Stomach smooth muscle (tissue), 2 donors: Measurements from ENCODE around the gene SEPHS1.
A peak's percentile ranks its signal among the peaks of the same experiment; 100 is the strongest.
"Not testable (repeated sequence)": the region's sequence is repeated elsewhere in the genome, so short reads cannot be mapped to it uniquely, and the experiment has no call there.

ENCODE experiments used
- H3K27ac ChIP-seq: one replicate; pipeline ENCODE4 v1.7.0; 2013; ENCODE audit warnings: mild to moderate bottlenecking, low read length, inconsistent platforms
- H3K27me3 ChIP-seq, 2 donors: one replicate each; pipeline ENCODE4 v1.7.0; 2013; ENCODE audit warnings: low read length in 2 of 2; ENCODE audit not compliant: insufficient read depth in 2 of 2, control insufficient read depth in 1 of 2
- H3K36me3 ChIP-seq, 2 donors: one replicate each; pipeline ENCODE4 v1.7.0; 2013; ENCODE audit warnings: low read length in 2 of 2; ENCODE audit not compliant: control insufficient read depth in 2 of 2, insufficient read depth in 2 of 2
- H3K4me1 ChIP-seq: one replicate; pipeline ENCODE4 v1.7.0; 2013; ENCODE audit warnings: low read length; ENCODE audit not compliant: control insufficient read depth, insufficient read depth
- H3K4me3 ChIP-seq, 2 donors: one replicate each; pipeline ENCODE4 v1.7.0; 2013; ENCODE audit warnings: low read length in 2 of 2
- H3K9ac ChIP-seq, 2 donors: one replicate each; pipeline ENCODE4 v1.7.0; 2013; ENCODE audit warnings: low read length in 2 of 2, mild to moderate bottlenecking in 1 of 2
- H3K9me3 ChIP-seq, 2 donors: one replicate each; pipeline ENCODE4 v1.7.0; 2013; ENCODE audit warnings: low read length in 2 of 2; ENCODE audit not compliant: control insufficient read depth in 2 of 2
- donor health status: healthy.
- donor health status: Pancreatic carcinoma.

Gene SEPHS1

GRCh38 chr10:13340626-13341376 is 7.3 kb downstream of the SEPHS1 start:
- Histone ChIP-seq H3K9ac (no peak overlapping the region), H3K4me3 (no peak overlapping the region), H3K9me3 (no peaks in the 10 kb centered on the region), H3K27ac (no peak overlapping the region), H3K27me3 (no peaks in the 10 kb centered on the region), H3K36me3 (peaks cover 3 to 11% of the 10 kb centered on the region in 2 donors), H3K4me1 (peaks cover 23% of the 10 kb centered on the region)

GRCh38 chr10:13340068-13340467 is 8.0 kb downstream of the SEPHS1 start:
- H3K27me3 ChIP-seq, result no peaks in the 10 kb centered on the region
- no peak overlapping the region for H3K9ac ChIP-seq
- no peak overlapping the region for H3K4me3 ChIP-seq
- no peak overlapping the region for H3K27ac ChIP-seq
- no peaks in the 10 kb centered on the region for H3K9me3 ChIP-seq
- peaks cover 3 to 12% of the 10 kb centered on the region in 2 donors for H3K36me3 ChIP-seq
- peaks cover 22% of the 10 kb centered on the region for H3K4me1 ChIP-seq

DNA sequence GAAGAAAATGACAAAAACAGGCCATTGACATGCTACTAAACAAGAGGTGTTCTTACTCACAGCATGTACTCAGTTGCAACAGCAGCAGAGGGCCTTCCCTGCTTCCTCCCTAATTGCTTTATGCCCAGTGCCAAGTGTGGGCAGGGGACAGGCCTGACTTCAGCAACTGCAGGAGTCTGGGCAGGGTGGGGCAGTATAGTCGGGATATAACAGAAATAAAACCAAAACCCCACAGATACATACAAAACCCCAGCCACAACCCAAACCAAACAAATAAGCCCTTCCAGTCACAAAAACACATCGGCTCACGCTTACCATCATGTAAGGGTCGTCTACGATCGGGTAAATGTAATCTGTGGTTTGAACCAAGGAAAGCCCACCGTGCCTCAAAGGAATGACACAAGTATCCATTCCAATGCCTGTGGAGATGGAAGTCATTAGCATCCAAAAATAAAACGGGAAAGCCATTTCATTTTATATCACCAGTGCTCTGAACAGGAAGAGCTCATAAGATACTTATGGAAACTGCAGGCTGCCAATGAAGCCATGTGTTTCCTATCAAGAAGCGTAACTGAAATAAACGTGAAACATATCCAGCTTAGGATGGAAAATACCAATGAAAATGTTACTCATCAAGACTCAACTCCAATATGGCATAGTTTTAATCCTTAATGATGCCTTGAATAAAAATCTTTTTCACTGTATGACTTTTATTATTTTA is 9.5 kb downstream of the SEPHS1 start:
- Histone ChIP-seq H3K27ac (peak overlapping the region; percentile 3), H3K9me3 (no peaks in the 10 kb centered on the region), H3K27me3 (no peaks in the 10 kb centered on the region), H3K4me3 (peak overlapping the region; percentile 18 to 44), H3K9ac (no peak overlapping the region), H3K36me3 (peaks cover 4 to 17% of the 10 kb centered on the region in 2 donors), H3K4me1 (peaks cover 19% of the 10 kb centered on the region)

DNA sequence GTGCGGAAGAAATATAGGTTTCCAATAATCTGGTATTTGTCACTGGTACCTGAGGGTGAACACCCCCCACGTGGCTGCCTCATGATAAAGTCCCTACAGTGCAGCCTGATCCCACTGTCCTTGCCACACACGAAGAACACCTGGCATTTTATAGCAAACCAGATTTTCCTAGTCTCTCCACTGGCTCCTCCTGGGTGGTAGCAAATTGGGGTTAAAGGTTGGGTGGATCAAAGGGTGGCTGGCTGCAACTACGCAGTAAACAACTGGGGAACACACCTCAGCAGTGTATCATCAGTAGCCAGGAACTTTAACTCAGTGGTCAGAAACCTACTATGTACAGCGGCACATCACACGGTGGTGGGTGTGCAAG is 10.3 kb downstream of the SEPHS1 start:
- H3K27ac ChIP-seq, result peak overlapping the region; percentile 3
- peaks cover 5 to 19% of the 10 kb centered on the region in 2 donors for H3K36me3 ChIP-seq
- peaks cover 17% of the 10 kb centered on the region for H3K4me1 ChIP-seq
- H3K27me3 ChIP-seq, result no peaks in the 10 kb centered on the region
- peak overlapping the region in 1 of 2 donors; percentile 8 for H3K4me3 ChIP-seq
- H3K9ac ChIP-seq, result no peak overlapping the region
- H3K9me3 ChIP-seq, result no peaks in the 10 kb centered on the region

- no peaks in the 10 kb centered on the region for H3K27me3 ChIP-seq
- peaks cover 7 to 19% of the 10 kb centered on the region in 2 donors for H3K36me3 ChIP-seq
- H3K27ac ChIP-seq, result peak overlapping the region; percentile 3
- H3K4me1 ChIP-seq, result peaks cover 17% of the 10 kb centered on the region
- peak overlapping the region in 1 of 2 donors; percentile 8 for H3K4me3 ChIP-seq
- no peak overlapping the region for H3K9ac ChIP-seq
- H3K9me3 ChIP-seq, result no peaks in the 10 kb centered on the region
Measured at GRCh38 chr10:13337128-13337826, 10.8 kb downstream of the SEPHS1 start.

DNA sequence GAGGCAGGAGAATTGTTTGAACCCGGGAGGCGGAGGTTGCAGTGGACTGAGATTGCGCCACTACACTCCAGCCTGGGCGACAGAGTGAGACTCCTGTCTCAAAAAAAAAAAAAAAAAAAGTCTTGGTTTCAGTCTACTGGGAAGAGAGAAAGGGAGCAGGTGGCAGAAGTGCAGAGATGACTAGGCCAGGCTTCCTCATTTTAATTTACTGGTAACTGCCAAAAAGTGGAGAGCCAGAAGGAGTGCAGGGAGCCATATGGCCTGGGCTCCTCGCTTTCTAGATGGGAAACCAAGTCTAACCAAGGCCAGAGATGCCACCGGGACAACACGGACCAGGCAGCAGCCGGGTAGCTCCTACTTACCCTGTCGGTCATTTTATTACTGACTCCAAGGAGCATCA is 12.2 kb downstream of the SEPHS1 start:
- Histone ChIP-seq H3K27me3 (no peaks in the 10 kb centered on the region), H3K4me1 (peaks cover 17% of the 10 kb centered on the region), H3K36me3 (peaks cover 15 to 26% of the 10 kb centered on the region in 2 donors), H3K9ac (no peak overlapping the region), H3K9me3 (no peaks in the 10 kb centered on the region), H3K27ac (no peak overlapping the region), H3K4me3 (no peak overlapping the region)

DNA sequence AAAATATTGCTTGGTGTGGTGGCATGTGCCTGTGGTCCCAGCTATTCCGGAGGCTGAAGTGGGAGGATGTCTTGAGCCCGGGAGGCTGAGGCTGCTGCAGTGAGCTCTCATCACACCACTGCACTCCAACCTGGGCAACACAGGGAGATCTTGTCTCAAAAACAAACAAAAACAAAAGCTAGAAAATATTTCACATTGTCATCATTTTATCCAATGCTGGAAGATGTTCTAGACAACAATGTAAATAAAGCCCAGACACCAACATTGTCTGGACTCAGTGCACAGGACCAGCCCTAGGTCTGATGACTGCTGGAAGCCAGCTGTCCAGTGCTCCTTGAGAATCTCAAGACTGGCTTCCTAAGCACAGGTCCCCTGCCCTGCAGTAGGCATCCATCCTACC is 13.5 kb downstream of the SEPHS1 start:
- no peak overlapping the region for H3K4me3 ChIP-seq

DNA sequence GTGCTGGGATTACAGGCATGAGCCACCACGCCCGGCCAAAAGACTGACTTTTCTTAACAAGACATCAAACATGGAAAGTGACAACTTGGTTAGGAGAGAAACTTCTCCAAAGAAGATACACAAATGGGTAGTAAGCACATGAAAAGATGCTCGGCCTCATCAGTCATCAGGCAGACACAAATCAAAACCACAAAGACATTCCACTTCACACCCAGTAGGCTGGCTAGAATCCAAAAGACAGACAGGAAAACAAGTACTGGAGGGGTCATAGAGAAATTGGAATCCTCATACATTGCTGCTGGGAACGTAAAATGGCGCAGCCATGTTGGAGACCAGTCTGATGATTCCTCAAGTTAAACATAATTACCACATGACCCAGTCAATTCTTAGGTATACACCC is 16.4 kb downstream of the SEPHS1 start:
- Histone ChIP-seq H3K36me3 (peaks cover 19 to 46% of the 10 kb centered on the region in 2 donors), H3K27me3 (no peaks in the 10 kb centered on the region)

More for the DNA sequence above, 13.5 kb downstream of the SEPHS1 start:
- Histone ChIP-seq H3K9ac (no peak overlapping the region), H3K4me1 (peaks cover 16% of the 10 kb centered on the region), H3K36me3 (peaks cover 15 to 35% of the 10 kb centered on the region in 2 donors), H3K27me3 (no peaks in the 10 kb centered on the region), H3K27ac (no peak overlapping the region), H3K9me3 (no peaks in the 10 kb centered on the region)

GRCh38 chr10:13330980-13331379 is 17.1 kb downstream of the SEPHS1 start:
- not testable (repeated sequence) for H3K4me3 ChIP-seq, H3K27ac ChIP-seq, H3K9ac ChIP-seq, H3K27me3 ChIP-seq, H3K9me3 ChIP-seq, H3K4me1 ChIP-seq
- H3K36me3 ChIP-seq, result peaks cover 19 to 46% of the 10 kb centered on the region in 2 donors

More for the DNA sequence above, 16.4 kb downstream of the SEPHS1 start:
- Histone ChIP-seq H3K27ac (no peak overlapping the region), H3K4me3 (no peak overlapping the region), H3K9me3 (no peaks in the 10 kb centered on the region), H3K9ac (no peak overlapping the region), H3K4me1 (no peaks in the 10 kb centered on the region)

GRCh38 chr10:13329565-13329964 is 18.5 kb downstream of the SEPHS1 start:
- H3K36me3 ChIP-seq, result peaks cover 22 to 43% of the 10 kb centered on the region in 2 donors
- H3K27me3 ChIP-seq, result no peaks in the 10 kb centered on the region
- H3K4me3 ChIP-seq, result no peak overlapping the region
- H3K4me1 ChIP-seq, result no peaks in the 10 kb centered on the region
- no peaks in the 10 kb centered on the region for H3K9me3 ChIP-seq
- H3K27ac ChIP-seq, result no peak overlapping the region
- H3K9ac ChIP-seq, result no peak overlapping the region
